ENCODE data around the gene RNF115.

DNA sequence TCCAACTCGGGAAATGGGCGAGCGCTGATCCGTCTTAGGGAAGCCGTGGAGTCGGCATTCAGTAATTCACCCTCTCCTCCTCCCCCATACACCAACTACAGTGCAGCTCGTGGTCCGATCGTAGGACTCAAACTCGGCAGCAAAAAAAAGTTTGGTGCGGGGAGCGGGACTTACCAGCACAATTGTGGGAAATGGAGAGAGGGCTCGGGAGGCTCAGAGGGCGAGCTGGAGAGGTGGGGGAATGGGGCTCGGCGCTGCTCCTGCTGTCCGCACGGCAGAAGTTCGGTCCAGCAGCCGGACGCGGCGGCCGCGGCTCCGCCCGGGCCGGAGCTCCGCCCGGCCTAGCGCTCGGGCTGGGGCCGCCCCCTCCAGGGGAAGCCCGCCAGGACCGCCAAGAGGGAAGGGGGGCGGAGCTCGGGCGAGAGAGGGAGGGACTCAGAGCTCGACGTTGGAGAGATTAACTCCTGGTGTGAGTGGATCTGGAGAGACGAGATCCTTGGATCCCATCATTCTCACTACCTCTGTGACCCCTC is 35.7 kb upstream of the RNF115 start:
- TF ChIP-seq, protein P1, sequence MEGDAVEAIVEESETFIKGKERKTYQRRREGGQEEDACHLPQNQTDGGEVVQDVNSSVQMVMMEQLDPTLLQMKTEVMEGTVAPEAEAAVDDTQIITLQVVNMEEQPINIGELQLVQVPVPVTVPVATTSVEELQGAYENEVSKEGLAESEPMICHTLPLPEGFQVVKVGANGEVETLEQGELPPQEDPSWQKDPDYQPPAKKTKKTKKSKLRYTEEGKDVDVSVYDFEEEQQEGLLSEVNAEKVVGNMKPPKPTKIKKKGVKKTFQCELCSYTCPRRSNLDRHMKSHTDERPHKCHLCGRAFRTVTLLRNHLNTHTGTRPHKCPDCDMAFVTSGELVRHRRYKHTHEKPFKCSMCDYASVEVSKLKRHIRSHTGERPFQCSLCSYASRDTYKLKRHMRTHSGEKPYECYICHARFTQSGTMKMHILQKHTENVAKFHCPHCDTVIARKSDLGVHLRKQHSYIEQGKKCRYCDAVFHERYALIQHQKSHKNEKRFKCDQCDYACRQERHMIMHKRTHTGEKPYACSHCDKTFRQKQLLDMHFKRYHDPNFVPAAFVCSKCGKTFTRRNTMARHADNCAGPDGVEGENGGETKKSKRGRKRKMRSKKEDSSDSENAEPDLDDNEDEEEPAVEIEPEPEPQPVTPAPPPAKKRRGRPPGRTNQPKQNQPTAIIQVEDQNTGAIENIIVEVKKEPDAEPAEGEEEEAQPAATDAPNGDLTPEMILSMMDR (IDR thresholded peaks at IDR 0.05): peak in 2 of 4 experiments; percentile 22 to 43
- TF ChIP-seq POLR2A (IDR thresholded peaks at IDR 0.05): peak; percentile 77 to 85
- TF ChIP-seq POLR2AphosphoS5 (IDR thresholded peaks at IDR 0.05): peak; percentile 58
- TF ChIP-seq EP300 (IDR thresholded peaks at IDR 0.05): no peak

All from gastroesophageal sphincter (tissue), 3 donors.